ENCODE results near the gene MTMR12.

The MTMR12 gene

GRCh38 chr5:32187675-32188074, 125.1 kb downstream of the MTMR12 start:
- DNase-seq, result no peak

GRCh38 chr5:32182463-32183063, 130.2 kb downstream of the MTMR12 start:
- no peak for DNase-seq

All from DMS 273 treated with DMSO at 0.1 percent for 48 hours (cell line).